SK-N-SH treated with all-trans-retinoic acid at 6 μM for 48 hours (cell line): ENCODE data around the gene NTN3.

Experiments used
- ATAC-seq: fragments of 200-7000 bp; cut with Tn5 transposase; 3 replicates; pipeline ENCODE4 v1.9.1; 2020; ENCODE audit warnings: mild to moderate bottlenecking, moderate library complexity
- BACH2 ChIP-seq: fragments of 250-450 bp; sonication (Bioruptor Pico); IDR thresholded peaks from 2 replicates; pipeline ENCODE4 v1.9.0; 2021; ENCODE audit warnings: mild to moderate bottlenecking, borderline replicate concordance
- CSDC2 ChIP-seq: fragments of 250-450 bp; sonication (Bioruptor Pico); IDR thresholded peaks from 2 replicates; pipeline ENCODE4 v1.5.0; 2020; ENCODE audit warnings: mild to moderate bottlenecking, moderate library complexity
- CSRNP3 ChIP-seq: fragments of 250-450 bp; sonication (Bioruptor Pico); IDR thresholded peaks from 2 replicates; pipeline ENCODE4 v1.5.1; 2021; ENCODE audit warnings: mild to moderate bottlenecking, moderate library complexity
- GLIS3 ChIP-seq: fragments of 250-450 bp; sonication (Bioruptor Pico); IDR thresholded peaks from 2 replicates; pipeline ENCODE4 v1.5.0; 2020; ENCODE audit warnings: mild to moderate bottlenecking, moderate library complexity
- OSR1 ChIP-seq: fragments of 250-450 bp; sonication (Bioruptor Pico); IDR thresholded peaks from 2 replicates; pipeline ENCODE4 v1.8.0; 2022; ENCODE audit warnings: moderate library complexity, mild to moderate bottlenecking, inconsistent platforms
- PATZ1 ChIP-seq: fragments of 250-450 bp; sonication (Bioruptor Pico); IDR thresholded peaks from 2 replicates; pipeline ENCODE4 v1.8.0; 2020; ENCODE audit warnings: mild to moderate bottlenecking, moderate library complexity, borderline replicate concordance
- POU6F1 ChIP-seq: fragments of 250-450 bp; sonication (Bioruptor Pico); IDR thresholded peaks from 2 replicates; pipeline ENCODE4 v1.8.0; 2021; ENCODE audit warnings: low read depth, mild to moderate bottlenecking, moderate library complexity, borderline replicate concordance
- PPARA ChIP-seq: fragments of 250-450 bp; sonication (Bioruptor Pico); IDR thresholded peaks from 2 replicates; pipeline ENCODE4 v1.5.0; 2020; ENCODE audit warnings: mild to moderate bottlenecking, borderline replicate concordance
- SNAI2 ChIP-seq: fragments of 250-450 bp; sonication (Bioruptor Pico); IDR thresholded peaks from 2 replicates; pipeline ENCODE4 v1.5.0; 2020; ENCODE audit warnings: mild to moderate bottlenecking, moderate library complexity
- TOX ChIP-seq: fragments of 250-450 bp; sonication (Bioruptor Pico); IDR thresholded peaks from 2 replicates; pipeline ENCODE4 v1.8.0; 2021; ENCODE audit warnings: mild to moderate bottlenecking, moderate library complexity, borderline replicate concordance
- TSHZ2 ChIP-seq: fragments of 250-450 bp; sonication (Bioruptor Pico); IDR thresholded peaks from 2 replicates; pipeline ENCODE4 v1.5.0; 2020; ENCODE audit warnings: mild to moderate bottlenecking, moderate library complexity
- ZC3H10 ChIP-seq: fragments of 250-450 bp; sonication (Bioruptor Pico); IDR thresholded peaks from 2 replicates; pipeline ENCODE4 v1.5.1; 2021; ENCODE audit warnings: mild to moderate bottlenecking, moderate library complexity
- ZFP3 ChIP-seq: fragments of 250-450 bp; sonication (Bioruptor Pico); IDR thresholded peaks from 2 replicates; pipeline ENCODE4 v1.5.0; 2020; ENCODE audit warnings: mild to moderate bottlenecking, moderate library complexity
- ZFP30 ChIP-seq: fragments of 450-650 bp; formaldehyde crosslinking; IDR thresholded peaks from 2 replicates; pipeline ENCODE4 v1.5.0; 2022; ENCODE audit warnings: mild to moderate bottlenecking, moderate library complexity
- ZNF565 ChIP-seq: fragments of 450-650 bp; formaldehyde crosslinking; conservative IDR thresholded peaks from 2 replicates; pipeline ENCODE4 v1.5.0; 2020; ENCODE audit warnings: low read depth, mild to moderate bottlenecking, moderate library complexity
- ZNF8 ChIP-seq: fragments of 450-650 bp; formaldehyde crosslinking; IDR thresholded peaks from 2 replicates; pipeline ENCODE4 v1.5.0; 2020; ENCODE audit warnings: mild to moderate bottlenecking, moderate library complexity

The NTN3 gene

GRCh38 chr16:2513405-2514332 lies 42.6 kb downstream of the NTN3 start, which contains the start of gene ATP6V0C:
TSS of gene ATP6V0C (plus strand) at chr16:2513952. CDS start at chr16:2514104, 152 bp downstream.
- no peak for TF ChIP-seq ZNF565 (CRISPR knock-in tag)
- TF ChIP-seq PPARA (CRISPR knock-in tag): no peak
- no peak for TF ChIP-seq TSHZ2 (CRISPR knock-in tag)
- no peak for TF ChIP-seq ZFP30
- no peak for TF ChIP-seq ZFP3 (CRISPR knock-in tag)
- no peak for TF ChIP-seq GLIS3 (CRISPR knock-in tag)
- TF ChIP-seq PATZ1 (CRISPR knock-in tag): no peak
- TF ChIP-seq POU6F1 (CRISPR knock-in tag): no peak
- TF ChIP-seq SNAI2 (CRISPR knock-in tag): no peak
- TF ChIP-seq TOX: no peak
- TF ChIP-seq OSR1 (CRISPR knock-in tag): no peak
- no peak for TF ChIP-seq CSRNP3 (CRISPR knock-in tag)
- peak; percentile 90 for ATAC-seq

- TF ChIP-seq ZC3H10 (CRISPR knock-in tag) (no peak), GLIS3 (CRISPR knock-in tag) (no peak), CSDC2 (CRISPR knock-in tag) (no peak), ZNF8 (CRISPR knock-in tag) (no peak), CSRNP3 (CRISPR knock-in tag) (no peak), ZFP30 (no peak), POU6F1 (CRISPR knock-in tag) (no peak), BACH2 (CRISPR knock-in tag) (no peak)
- TF ChIP-seq, all 23 proteins: peak for 0
- ATAC-seq: no peak
These were observed 43.5 kb downstream of the NTN3 start for GRCh38 chr16:2514333-2515179.
